HG03025 (cell line): ENCODE measurements around the gene PRKAG2.
"Not testable (repeated sequence)": the region's sequence is repeated elsewhere in the genome, so short reads cannot be mapped to it uniquely, and the experiment has no call there.

Experiments
- ATAC-seq: cut with Tn5 transposase; IDR thresholded peaks from one replicate; pipeline ENCODE4 v1.9.1; 2021; ENCODE audit warnings: mild to moderate bottlenecking, moderate library complexity; ENCODE audit not compliant: unreplicated experiment, low FRiP score

The PRKAG2 gene

DNA sequence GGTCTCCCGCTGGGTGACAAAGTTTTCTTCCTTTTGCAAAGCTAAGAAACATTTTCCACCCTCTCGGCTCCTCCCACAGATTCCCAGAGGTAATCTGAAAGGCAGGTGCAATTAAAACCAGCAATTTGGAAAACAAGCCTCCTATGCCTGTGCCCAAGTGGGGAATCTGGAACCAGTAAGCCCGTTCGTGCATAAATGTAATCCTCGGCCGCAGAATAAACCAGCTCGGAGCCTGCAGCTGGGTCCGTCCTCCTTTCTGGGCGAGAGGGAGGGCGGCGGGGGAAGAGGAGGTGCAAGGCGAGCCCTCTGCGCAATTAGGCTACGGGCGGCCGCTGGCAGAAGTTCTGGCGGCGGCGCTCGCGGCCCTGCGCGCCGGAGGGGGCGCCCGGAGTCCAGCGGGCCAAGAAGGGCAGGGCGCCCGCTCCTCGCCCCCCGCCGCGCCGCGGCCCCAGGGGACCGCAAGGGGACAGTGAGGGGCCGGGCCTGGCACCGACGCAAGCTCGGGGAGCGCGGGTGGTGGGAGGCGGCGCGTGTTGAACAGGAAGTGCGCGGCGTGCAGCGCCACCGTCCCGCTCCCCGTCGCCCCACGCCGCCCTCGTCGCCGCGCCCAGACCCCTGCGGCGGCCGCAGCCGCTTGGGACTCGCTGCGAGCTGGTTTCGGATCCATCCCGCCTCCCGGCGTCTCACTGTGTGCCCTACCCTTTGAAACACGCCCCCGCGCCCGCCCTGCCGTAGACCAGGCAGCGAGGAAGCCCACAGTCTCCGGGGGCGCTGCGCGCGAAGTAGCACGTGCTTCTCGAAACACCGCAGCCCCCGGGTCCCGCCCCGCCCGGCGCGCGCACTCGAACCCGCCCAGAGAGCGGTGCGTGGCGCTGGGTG is at the start of gene PRKAG2:
PRKAG2 (minus strand) TSS at position 217 of the 879 bp plus-strand sequence. CDS start 495 bp downstream, outside the sequence.
- ATAC-seq: peak; percentile 58

DNA sequence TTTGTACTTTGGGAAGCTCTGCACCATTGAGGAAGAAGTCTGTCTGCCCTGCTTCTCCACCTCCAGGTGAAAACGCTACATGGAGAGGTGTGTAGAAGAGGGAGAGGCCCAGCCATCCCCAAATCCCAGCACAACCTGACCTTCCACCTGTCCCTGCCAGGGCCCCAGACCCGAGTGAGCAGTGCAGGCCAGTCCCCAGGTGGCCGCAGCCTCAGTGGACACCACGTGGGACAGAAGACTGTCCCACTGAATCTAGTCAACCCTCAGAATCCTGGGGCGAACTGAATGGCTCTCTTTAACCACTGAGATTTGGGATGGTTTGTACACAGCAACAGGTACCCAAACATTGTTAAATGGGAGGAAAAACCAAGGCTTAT is 49.4 kb upstream of the PRKAG2 start:
- ATAC-seq: no peak

DNA sequence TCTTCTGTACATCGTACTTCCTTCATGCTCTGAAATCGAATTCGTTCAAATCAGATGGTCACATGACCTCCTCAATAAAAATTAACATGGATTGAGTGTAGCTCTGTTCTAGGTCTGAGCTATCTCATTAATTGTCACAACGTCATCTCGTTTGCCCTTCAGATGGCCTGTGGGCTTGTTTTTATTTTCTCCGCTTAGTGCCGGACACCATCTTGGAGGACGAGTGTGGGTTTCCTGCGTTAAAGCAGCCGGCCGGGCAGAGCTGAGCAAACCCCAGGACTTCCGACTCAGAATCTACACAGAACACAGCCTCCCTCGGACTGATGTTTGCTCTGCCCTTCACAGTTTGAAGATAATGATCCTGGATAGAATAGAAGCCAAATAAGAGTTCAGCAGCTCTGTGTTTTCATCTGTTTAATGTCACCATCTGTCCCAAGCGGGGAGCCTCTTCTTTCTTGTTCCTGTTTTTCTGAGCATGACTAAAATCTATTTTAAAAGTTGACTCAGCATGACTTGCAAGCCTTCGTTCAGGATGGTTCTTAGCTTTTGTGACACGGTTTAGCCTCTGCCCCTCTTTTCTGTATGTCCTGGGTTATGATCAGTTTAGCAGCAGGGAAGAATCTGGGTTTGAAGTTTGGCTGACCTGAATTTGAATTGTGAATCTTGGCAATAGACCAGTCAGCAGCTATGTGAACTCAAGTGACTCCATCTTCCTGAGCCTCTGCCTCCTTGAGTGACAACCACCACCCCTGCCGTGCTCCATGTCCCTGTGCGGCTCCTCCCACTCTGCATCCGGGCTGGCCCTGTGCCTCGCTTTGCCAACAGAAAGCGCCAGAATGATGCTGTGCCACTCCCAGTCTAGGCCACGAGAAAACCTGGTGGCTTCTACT is 48.8 kb upstream of the PRKAG2 start:
- ATAC-seq: no peak

DNA sequence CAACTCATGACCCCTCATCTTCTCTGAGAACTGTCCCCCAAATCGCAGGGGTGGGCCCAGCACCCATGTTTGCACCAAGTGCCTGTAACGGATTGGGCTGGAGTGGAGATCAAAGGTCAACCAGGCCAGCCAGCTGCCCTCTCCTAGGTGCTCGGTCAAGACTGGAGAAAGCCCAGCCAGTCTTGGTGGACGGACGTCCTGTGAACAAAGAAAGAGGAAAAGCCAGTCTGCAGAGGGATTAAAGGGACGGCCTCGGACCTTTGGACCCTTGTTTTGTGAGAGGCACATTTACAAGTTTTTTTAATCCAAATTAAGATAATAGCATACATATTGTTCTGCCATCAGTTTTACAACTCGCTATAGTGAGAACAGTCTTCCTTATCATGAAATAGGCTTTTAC is 47.6 kb upstream of the PRKAG2 start:
- no peak for ATAC-seq

DNA sequence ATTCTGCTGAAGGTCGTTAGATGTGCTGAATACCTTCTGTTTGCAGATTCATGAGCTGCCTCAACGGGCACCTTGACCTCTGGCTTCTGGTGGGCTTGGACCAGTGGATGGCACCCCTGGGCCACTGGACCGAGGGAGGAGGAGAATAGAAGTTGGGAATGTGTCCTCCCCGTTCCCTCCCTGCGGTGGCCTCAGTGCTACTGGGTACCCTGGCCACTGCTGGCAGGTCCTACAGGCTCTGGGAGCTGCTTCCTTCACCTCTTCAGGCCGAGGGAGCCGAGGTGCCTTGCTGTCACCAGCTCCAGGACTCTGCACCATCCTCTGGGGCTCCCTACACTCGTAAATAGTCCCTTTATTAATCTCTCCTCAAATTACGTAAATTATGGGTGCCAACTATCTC is 47.1 kb upstream of the PRKAG2 start:
- ATAC-seq: no peak

DNA sequence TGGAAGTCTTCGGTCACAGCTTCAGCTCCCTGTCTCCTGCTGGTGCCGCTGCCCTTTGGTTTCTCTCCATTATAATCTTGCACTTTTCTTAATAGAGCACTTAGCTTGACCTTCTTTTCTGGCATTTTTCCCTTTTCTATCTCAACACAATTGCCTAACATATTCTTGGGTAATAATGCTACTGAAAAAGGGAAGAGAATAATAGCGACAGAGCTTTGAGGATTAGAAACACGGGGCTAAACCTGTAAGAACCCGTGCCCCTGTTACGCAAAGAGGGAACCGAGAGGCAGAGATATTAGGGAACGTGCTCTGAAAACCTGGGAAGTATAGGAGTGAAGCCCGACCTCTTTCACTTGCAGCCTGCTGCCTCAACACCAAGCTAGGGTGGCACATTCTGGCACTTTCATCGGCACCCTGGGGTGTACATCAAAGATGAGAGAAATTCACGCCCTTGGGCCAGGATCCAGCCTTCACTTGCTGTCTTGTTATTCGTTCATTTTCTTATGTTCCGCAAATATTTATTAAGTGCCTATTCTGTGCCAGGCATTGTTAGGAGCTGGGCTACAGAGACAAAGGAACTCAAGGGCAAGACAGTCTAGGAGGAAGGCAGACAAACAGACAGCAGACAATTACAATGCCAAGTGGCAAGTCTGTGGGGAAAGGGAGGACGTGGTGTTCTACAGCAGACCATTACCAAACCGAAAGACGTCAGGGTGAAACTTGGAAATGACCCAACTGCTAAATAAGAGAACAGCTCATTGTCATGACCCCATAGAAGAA is 46.4 kb upstream of the PRKAG2 start:
- no peak for ATAC-seq

DNA sequence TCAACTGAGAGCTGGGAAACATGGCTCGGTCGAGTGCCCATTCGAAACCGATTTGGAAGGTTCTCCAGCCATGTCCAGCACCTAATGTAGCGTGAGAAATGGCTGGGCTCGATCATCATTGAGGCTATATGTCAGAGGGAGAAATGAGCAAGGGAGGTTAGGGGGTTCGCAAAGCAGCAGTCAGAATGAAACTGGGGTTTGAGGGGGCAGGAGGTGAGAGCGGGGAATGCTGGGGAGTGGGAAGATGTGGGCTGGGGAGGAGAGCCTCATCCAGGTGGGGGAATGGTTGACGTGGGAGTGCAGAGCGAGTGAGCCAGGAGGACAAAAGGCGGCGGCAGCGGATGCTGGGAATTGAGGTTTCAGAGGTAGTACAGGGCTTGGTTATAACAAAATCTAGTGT is 44.5 kb upstream of the PRKAG2 start:
- ATAC-seq: no peak

GRCh38 chr7:151920488-151920887 is 43.6 kb upstream of the PRKAG2 start:
- ATAC-seq: no peak

DNA sequence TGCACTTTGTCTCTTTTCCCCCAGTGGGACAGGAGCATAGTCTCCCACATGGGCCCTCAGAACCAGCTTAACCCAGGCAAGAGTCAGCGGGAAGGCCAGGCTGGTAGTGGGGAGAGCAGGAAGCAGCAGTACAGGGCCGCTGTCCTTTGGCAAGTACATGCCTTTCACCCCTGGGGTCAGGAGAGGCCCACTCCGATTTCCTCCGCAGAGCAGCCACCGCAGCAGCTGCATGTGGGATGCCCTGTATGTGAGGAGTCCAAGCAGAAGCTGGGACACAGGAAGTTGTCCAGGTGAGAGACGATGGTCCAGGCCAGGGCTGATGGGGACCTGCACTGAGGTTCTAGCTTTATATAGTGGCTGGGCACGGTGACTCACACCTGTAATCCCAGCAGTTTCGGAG is 42.7 kb upstream of the PRKAG2 start:
- ATAC-seq: no peak

GRCh38 chr7:151918510-151918843 is 41.6 kb upstream of the PRKAG2 start:
- ATAC-seq: no peak

DNA sequence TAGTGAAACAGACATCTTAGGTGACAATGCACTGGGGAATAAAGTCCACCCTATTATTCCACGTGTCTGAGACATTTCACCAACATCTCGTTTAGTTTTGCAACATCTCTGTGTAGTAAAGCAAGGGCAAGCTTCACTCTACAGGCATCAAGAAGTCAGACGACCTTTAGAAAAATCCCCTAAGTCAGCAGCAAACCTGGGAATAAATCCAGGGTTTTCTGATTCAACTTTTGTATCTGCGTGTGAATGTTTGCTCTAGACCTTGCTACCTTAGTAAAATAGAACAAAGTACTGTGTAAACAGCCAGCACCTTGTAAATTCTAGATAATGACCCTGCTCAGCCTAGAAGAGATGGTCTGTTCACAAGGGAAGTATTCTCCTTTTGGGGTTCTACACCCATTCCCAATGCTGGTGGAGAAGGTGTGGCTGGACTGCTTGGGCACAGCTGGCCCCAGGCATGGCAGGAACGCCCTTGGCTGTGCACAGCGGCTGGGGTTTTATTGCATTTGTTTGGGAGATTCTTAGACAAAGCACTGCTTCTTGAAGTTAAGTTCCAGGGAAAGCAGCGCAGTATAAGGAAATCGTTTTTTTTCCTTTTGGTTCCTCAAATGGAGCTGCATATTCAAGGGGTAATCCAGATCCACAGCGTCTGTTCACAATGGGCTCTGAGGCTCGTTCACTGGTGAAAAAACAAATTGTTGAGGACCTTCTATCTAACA is 41.0 kb upstream of the PRKAG2 start:
- ATAC-seq: no peak

DNA sequence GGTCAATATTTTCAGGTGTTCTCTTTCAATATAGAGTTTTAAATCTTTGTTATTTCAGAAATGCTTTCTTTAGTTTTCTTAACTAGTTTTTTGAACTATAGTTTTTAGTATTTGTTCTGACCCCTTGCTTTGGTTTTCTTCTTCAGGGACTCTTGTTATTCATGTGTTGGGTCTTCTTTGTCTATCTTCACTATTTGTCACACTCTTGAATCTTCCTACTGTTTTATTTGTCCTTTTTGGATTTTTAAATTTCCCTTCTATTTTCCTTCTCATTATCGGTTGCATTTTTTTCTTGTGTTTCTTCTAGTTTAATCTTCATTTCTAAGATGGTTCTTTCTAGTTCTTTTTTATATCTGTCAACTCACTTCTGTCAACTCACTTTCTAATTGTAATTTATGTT is 37.1 kb upstream of the PRKAG2 start:
- no peak for ATAC-seq

DNA sequence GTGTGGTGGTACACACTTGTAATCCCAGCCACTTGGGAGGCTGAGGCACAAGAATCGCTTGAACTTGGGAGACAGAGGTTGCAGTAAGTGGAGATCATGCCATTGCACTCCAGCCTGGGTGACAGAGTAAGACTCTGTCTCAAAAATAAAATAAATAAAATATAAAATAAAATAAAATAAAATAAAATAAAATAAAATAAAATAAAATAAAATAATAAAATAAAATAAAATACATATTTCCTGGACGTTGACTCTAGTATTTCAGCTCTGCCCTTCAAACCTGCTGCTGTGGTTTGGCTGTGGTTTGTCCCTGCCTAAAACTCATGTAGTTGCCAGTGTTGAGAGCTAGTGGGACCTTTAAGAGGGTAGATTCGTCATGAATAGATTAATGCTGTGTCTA is 33.7 kb upstream of the PRKAG2 start:
- not testable (repeated sequence) for ATAC-seq

GRCh38 chr7:151907115-151907514 is 30.2 kb upstream of the PRKAG2 start:
- ATAC-seq: not testable (repeated sequence)

- no peak for ATAC-seq
These were observed 28.9 kb upstream of the PRKAG2 start for GRCh38 chr7:151905766-151906165.

DNA sequence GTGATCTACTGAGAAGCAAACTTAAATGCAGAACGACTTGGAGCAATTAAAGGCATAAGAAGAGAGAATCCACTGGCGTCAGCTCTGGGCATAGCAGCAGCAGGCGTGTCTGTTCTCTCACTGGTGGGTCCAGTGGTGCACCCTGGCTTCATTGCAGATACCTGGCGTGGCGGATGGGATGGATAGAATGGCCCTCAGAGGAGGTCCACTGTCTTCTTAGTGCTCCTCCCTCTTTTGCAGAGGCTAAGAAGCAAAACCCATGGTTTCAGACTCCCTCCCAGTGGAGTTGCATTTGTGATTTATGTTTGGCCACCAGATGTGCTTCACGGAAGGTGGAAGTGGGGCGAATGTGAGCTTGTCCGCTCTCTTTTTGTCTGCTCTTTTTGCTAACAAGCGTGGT is 28.4 kb upstream of the PRKAG2 start:
- no peak for ATAC-seq

GRCh38 chr7:151904270-151904669 is 27.4 kb upstream of the PRKAG2 start:
- ATAC-seq: no peak

DNA sequence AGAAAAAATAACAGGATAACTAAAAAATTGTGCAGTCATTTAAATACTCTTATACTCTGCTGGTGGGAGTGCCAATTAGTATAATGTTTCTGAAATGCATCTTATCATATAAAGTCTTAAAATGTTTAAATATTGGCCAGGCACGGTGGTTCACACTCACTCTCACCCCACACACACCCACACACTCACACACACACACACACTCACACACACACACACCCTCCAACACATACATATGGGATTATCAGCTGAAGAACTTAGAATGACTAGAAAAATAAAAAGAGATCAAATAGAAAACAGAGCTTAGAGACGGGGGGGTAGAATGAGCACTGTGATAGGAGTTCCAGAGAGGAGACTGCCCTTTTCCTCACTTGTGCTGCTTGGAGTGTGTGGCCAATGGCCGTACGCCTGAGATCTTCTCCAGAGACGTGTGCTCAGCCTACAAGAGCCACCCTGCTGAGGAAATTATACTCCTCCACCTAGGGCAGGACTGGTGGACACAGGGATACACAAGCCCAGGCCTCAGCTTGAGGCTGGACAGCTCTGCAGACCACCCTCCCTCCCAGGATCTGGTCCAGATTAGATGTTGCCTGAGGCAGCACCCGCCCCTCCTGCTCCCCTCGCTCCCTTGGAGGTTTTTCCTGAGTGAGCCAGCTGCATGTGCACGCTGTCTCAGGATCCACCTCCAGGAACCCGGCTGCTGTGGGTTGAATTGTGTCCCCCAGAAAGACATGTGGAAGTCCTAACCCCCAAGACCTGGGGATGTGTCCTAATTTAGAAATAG is 26.5 kb upstream of the PRKAG2 start:
- no peak for ATAC-seq

DNA sequence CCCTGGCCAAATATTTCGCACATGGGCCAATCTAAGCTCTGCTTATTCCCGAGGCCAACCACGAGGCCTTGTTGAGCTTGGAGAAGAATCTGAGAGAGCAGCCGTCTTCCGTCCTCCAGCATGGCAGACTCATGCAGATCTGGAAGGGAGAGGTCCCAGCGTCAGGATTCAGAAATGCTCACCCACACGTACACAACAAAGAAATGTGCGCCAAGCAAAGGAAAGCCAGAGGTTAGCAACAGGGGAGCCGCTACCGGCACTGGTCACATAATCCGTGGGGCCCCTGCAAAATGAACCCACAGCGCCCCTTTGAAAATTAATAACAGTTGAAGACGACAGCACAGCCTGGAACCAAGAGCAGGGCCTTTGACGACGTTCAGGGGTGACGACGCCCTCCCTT is 25.4 kb upstream of the PRKAG2 start:
- ATAC-seq: no peak
